KMS-11 (cell line): ENCODE measurements around the gene SNPH.

ENCODE experiments used
- H2AFZ ChIP-seq: fragments of 200-600 bp; sonication (generic); 2 replicates; pipeline ENCODE4 v1.6.1; 2016; ENCODE audit warnings: antibody characterized with exemption, mixed run types, low read depth
- H3K27ac ChIP-seq: fragments of 200-600 bp; sonication (generic); 2 replicates; pipeline ENCODE4 v1.6.1; 2016; ENCODE audit warnings: mild to moderate bottlenecking, mixed run types
- H3K27me3 ChIP-seq: fragments of 200-600 bp; sonication (generic); 2 replicates; pipeline ENCODE4 v1.6.1; 2017; ENCODE audit warnings: mild to moderate bottlenecking, low read depth, mixed run types, moderate library complexity; ENCODE audit not compliant: insufficient read depth
- H3K36me3 ChIP-seq: fragments of 200-600 bp; sonication (generic); 2 replicates; pipeline ENCODE4 v1.6.1; 2017; ENCODE audit warnings: mild to moderate bottlenecking, mixed run types; ENCODE audit not compliant: insufficient read depth
- H3K4me1 ChIP-seq: fragments of 200-600 bp; sonication (generic); 2 replicates; pipeline ENCODE4 v1.6.1; 2016; ENCODE audit warnings: mild to moderate bottlenecking, low read depth, mixed run types; ENCODE audit not compliant: poor library complexity, severe bottlenecking
- H3K4me2 ChIP-seq: fragments of 200-600 bp; sonication (generic); 2 replicates; pipeline ENCODE4 v1.7.0; 2016; ENCODE audit warnings: mild to moderate bottlenecking, mixed run types
- H3K4me3 ChIP-seq: fragments of 200-600 bp; sonication (generic); IDR thresholded peaks from 2 replicates; pipeline ENCODE4 v1.6.1; 2017; ENCODE audit warnings: low read depth, low read length, mixed read lengths; ENCODE audit not compliant: insufficient read depth
- H3K79me2 ChIP-seq: fragments of 200-600 bp; sonication (generic); 2 replicates; pipeline ENCODE4 v1.6.1; 2016; ENCODE audit warnings: low read depth, mixed run types; ENCODE audit not compliant: insufficient read depth
- H3K9ac ChIP-seq: fragments of 200-600 bp; sonication (generic); 2 replicates; pipeline ENCODE4 v1.6.1; 2016; ENCODE audit warnings: mild to moderate bottlenecking, mixed run types
- H4K20me1 ChIP-seq: fragments of 200-600 bp; sonication (generic); 2 replicates; pipeline ENCODE4 v1.6.1; 2016; ENCODE audit warnings: mild to moderate bottlenecking, mixed run types; ENCODE audit not compliant: insufficient read depth
- CTCF ChIP-seq: fragments of 200-600 bp; sonication (generic); conservative IDR thresholded peaks from 2 replicates; pipeline ENCODE4 v1.6.1; 2017; ENCODE audit warnings: low read depth, mild to moderate bottlenecking, antibody characterized with exemption, low read length, moderate library complexity, mixed read lengths

The SNPH gene

GRCh38 chr20:1267161-1267560 lies 1.1 kb downstream of the SNPH start:
- Histone ChIP-seq H3K4me3 (no peak overlapping the region), H3K36me3 (no peaks in the 10 kb centered on the region)
- TF ChIP-seq CTCF, result no peak

GRCh38 chr20:1267809-1268374 lies 1.8 kb downstream of the SNPH start:
- no peaks in the 10 kb centered on the region for H3K79me2 ChIP-seq
- TF ChIP-seq CTCF, result no peak
- H3K4me2 ChIP-seq, result no peak overlapping the region
- no peak overlapping the region for H3K27ac ChIP-seq
- H3K9ac ChIP-seq, result no peak overlapping the region
- H3K27me3 ChIP-seq, result no peaks in the 10 kb centered on the region
- H3K4me1 ChIP-seq, result peaks cover 11% of the 10 kb centered on the region
- no peak overlapping the region for H3K4me3 ChIP-seq
- H4K20me1 ChIP-seq, result no peaks in the 10 kb centered on the region
- no peak overlapping the region for H2AFZ ChIP-seq
- no peaks in the 10 kb centered on the region for H3K36me3 ChIP-seq

More at GRCh38 chr20:1267161-1267560, 1.1 kb downstream of the SNPH start:
- H3K27ac ChIP-seq, result no peak overlapping the region
- H3K9ac ChIP-seq, result no peak overlapping the region
- no peaks in the 10 kb centered on the region for H3K79me2 ChIP-seq
- peaks cover 11% of the 10 kb centered on the region for H3K4me1 ChIP-seq
- no peaks in the 10 kb centered on the region for H4K20me1 ChIP-seq
- H2AFZ ChIP-seq, result no peak overlapping the region
- no peaks in the 10 kb centered on the region for H3K27me3 ChIP-seq
- peak overlapping the region; percentile 27; the same call in 1 of the 2 replicates for H3K4me2 ChIP-seq

- no peaks in the 10 kb centered on the region for H3K36me3 ChIP-seq
- H2AFZ ChIP-seq, result no peak overlapping the region
- no peaks in the 10 kb centered on the region for H3K79me2 ChIP-seq
- no peaks in the 10 kb centered on the region for H4K20me1 ChIP-seq
- H3K4me3 ChIP-seq, result no peak overlapping the region
- no peak overlapping the region for H3K9ac ChIP-seq
- no peak overlapping the region for H3K4me2 ChIP-seq
- no peak for TF ChIP-seq CTCF
- H3K4me1 ChIP-seq, result peaks cover 11% of the 10 kb centered on the region
- H3K27me3 ChIP-seq, result no peaks in the 10 kb centered on the region
- no peak overlapping the region for H3K27ac ChIP-seq
These were observed 3.1 kb downstream of the SNPH start for GRCh38 chr20:1269235-1269634.

GRCh38 chr20:1269850-1270249 lies 3.8 kb downstream of the SNPH start:
- no peaks in the 10 kb centered on the region for H3K27me3 ChIP-seq
- no peaks in the 10 kb centered on the region for H4K20me1 ChIP-seq
- no peak overlapping the region for H3K27ac ChIP-seq
- TF ChIP-seq CTCF, result no peak
- no peaks in the 10 kb centered on the region for H3K36me3 ChIP-seq
- H3K4me3 ChIP-seq, result no peak overlapping the region
- H3K4me2 ChIP-seq, result no peak overlapping the region
- no peak overlapping the region for H3K9ac ChIP-seq
- H3K4me1 ChIP-seq, result peaks cover 10% of the 10 kb centered on the region
- no peaks in the 10 kb centered on the region for H3K79me2 ChIP-seq
- no peak overlapping the region for H2AFZ ChIP-seq
